ENCODE results near the gene SMYD3.

Gene SMYD3

DNA sequence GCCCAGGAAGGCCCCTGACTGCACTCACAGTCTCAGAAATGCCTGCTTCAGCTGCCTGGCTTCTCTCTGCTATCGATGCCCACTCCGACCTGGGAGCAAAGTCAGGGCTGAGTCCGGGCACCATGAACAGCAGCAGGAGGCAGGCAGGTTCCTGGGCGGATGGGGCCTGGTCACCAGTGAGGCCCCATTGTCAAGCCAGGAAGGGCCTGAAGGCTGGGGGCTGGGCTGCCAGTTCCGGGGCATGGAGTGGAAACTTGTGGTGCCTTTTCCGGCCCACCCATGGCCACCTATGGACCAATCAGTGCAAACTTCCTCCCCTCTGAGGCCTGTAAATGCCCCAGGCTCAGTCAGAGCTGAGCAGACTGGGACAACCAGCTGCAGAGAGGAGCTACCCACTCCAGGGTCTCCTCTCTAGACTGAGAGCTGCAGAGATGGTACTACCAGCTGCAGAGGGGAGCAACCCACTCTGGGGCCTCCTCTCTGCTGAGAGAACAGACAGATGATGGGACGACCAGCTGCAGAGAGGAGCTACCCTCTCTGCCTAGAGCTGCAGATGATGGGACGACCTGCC, 286.5 kb downstream of the SMYD3 start:
- TF ChIP-seq, protein P1, sequence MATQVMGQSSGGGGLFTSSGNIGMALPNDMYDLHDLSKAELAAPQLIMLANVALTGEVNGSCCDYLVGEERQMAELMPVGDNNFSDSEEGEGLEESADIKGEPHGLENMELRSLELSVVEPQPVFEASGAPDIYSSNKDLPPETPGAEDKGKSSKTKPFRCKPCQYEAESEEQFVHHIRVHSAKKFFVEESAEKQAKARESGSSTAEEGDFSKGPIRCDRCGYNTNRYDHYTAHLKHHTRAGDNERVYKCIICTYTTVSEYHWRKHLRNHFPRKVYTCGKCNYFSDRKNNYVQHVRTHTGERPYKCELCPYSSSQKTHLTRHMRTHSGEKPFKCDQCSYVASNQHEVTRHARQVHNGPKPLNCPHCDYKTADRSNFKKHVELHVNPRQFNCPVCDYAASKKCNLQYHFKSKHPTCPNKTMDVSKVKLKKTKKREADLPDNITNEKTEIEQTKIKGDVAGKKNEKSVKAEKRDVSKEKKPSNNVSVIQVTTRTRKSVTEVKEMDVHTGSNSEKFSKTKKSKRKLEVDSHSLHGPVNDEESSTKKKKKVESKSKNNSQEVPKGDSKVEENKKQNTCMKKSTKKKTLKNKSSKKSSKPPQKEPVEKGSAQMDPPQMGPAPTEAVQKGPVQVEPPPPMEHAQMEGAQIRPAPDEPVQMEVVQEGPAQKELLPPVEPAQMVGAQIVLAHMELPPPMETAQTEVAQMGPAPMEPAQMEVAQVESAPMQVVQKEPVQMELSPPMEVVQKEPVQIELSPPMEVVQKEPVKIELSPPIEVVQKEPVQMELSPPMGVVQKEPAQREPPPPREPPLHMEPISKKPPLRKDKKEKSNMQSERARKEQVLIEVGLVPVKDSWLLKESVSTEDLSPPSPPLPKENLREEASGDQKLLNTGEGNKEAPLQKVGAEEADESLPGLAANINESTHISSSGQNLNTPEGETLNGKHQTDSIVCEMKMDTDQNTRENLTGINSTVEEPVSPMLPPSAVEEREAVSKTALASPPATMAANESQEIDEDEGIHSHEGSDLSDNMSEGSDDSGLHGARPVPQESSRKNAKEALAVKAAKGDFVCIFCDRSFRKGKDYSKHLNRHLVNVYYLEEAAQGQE (IDR thresholded peaks at IDR 0.05; ENCODE audit: insufficient read depth in 1 of 2, low read depth in 2 of 2, low read length in 2 of 2) = no peak
- no peak for TF ChIP-seq POLR2AphosphoS5 (IDR thresholded peaks at IDR 0.05; ENCODE audit: low read depth, low read length)
- TF ChIP-seq FOXP2 (optimal IDR thresholded peaks at IDR 0.05; ENCODE audit: borderline replicate concordance, extremely low read depth, extremely low read length, insufficient read depth) = no peak
- no peak for TF ChIP-seq SIN3A (IDR thresholded peaks at IDR 0.05; ENCODE audit: borderline replicate concordance, insufficient read depth, low read length)
- no peak for TF ChIP-seq TAF1 (IDR thresholded peaks at IDR 0.05; ENCODE audit: borderline replicate concordance, insufficient read depth, low read length)

DNA sequence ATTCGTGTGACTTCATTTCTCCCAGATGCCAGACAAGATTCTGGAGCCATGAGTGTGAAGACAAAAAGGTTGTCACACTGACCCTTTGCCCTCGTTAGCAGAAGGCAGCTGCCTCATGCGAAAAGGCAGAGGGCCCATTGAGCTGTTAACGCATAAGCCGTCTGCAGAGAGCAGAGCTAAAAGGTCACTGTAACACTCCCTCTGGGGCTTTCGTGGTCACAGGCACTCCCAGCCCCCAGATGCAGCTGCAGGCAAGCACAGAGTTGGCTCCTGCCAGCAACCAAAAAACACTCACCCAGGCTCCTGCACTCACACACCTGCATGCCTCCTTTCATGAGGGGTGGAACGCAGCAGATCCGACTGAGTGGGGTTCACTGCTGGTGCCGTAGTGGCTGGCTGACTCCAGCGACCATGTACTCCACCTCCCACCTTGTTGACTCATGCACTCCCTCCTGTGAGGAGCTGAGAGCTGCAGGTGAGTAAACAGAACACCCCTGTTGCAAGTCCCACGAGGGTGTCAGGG, 287.5 kb downstream of the SMYD3 start:
- TF ChIP-seq FOXP2 (optimal IDR thresholded peaks at IDR 0.05; ENCODE audit: borderline replicate concordance, extremely low read depth, extremely low read length, insufficient read depth) (no peak), SIN3A (IDR thresholded peaks at IDR 0.05; ENCODE audit: borderline replicate concordance, insufficient read depth, low read length) (no peak), POLR2AphosphoS5 (IDR thresholded peaks at IDR 0.05; ENCODE audit: low read depth, low read length) (no peak), TAF1 (IDR thresholded peaks at IDR 0.05; ENCODE audit: borderline replicate concordance, insufficient read depth, low read length) (no peak)
- TF ChIP-seq, protein P1 (IDR thresholded peaks at IDR 0.05; ENCODE audit: insufficient read depth in 1 of 2, low read depth in 2 of 2, low read length in 2 of 2) = no peak

GRCh38 chr1:246218686-246219085, 288.4 kb downstream of the SMYD3 start:
- TF ChIP-seq FOXP2 (optimal IDR thresholded peaks at IDR 0.05; ENCODE audit: borderline replicate concordance, extremely low read depth, extremely low read length, insufficient read depth) (no peak), POLR2AphosphoS5 (IDR thresholded peaks at IDR 0.05; ENCODE audit: low read depth, low read length) (no peak), SIN3A (IDR thresholded peaks at IDR 0.05; ENCODE audit: borderline replicate concordance, insufficient read depth, low read length) (no peak), TAF1 (IDR thresholded peaks at IDR 0.05; ENCODE audit: borderline replicate concordance, insufficient read depth, low read length) (no peak)
- TF ChIP-seq, protein P1 (IDR thresholded peaks at IDR 0.05; ENCODE audit: insufficient read depth in 1 of 2, low read depth in 2 of 2, low read length in 2 of 2) = no peak

DNA sequence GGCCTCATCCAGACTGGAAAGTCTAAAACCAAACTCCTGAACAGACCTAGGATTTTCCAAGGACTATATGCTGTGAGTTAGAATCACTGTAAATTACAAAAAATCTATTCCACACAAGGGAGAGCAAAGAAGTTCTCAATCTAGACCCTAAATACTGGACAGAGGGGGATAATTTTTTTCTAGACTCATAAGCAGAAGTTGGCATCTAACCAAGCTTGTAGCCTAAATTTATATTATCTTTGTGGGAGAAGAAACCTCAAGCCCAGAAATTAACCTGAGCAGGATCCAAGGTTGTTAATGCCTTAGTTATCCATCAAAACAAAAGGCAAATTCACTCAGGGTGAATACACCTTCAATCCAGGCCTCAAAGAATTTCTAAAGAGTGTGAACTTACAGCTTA, 290.2 kb downstream of the SMYD3 start:
- no peak for TF ChIP-seq SIN3A (IDR thresholded peaks at IDR 0.05; ENCODE audit: borderline replicate concordance, insufficient read depth, low read length)
- no peak for TF ChIP-seq POLR2AphosphoS5 (IDR thresholded peaks at IDR 0.05; ENCODE audit: low read depth, low read length)
- TF ChIP-seq TAF1 (IDR thresholded peaks at IDR 0.05; ENCODE audit: borderline replicate concordance, insufficient read depth, low read length) = no peak
- no peak for TF ChIP-seq FOXP2 (optimal IDR thresholded peaks at IDR 0.05; ENCODE audit: borderline replicate concordance, extremely low read depth, extremely low read length, insufficient read depth)
- TF ChIP-seq, protein P1 (IDR thresholded peaks at IDR 0.05; ENCODE audit: insufficient read depth in 1 of 2, low read depth in 2 of 2, low read length in 2 of 2) = no peak
